ENCODE data around the gene GAB2.
"Not testable (repeated sequence)": the region's sequence is repeated elsewhere in the genome, so short reads cannot be mapped to it uniquely, and the experiment has no call there.

Gene GAB2

GRCh38 chr11:78227921-78228320 is 189.7 kb downstream of the GAB2 start:
- H3K27ac ChIP-seq, result peak overlapping the region; percentile 69
- peak overlapping the region; percentile 60; the same call in 1 of the 2 replicates for H3K9ac ChIP-seq
- H3K4me1 ChIP-seq, result peaks cover 63% of the 10 kb centered on the region
- peaks cover 53% of the 10 kb centered on the region for H3K36me3 ChIP-seq
- peak overlapping the region; percentile 79 for H3K4me2 ChIP-seq
- no peaks in the 10 kb centered on the region for H3K9me3 ChIP-seq
- H4K20me1 ChIP-seq, result peaks cover 43% of the 10 kb centered on the region; the same call in 1 of the 2 replicates
- no peaks in the 10 kb centered on the region for H3K27me3 ChIP-seq
- no peak for TF ChIP-seq Cebpa-rat (IDR thresholded peaks at IDR 0.05)
- no peak overlapping the region; the same call in 1 of the 2 replicates for H3K4me3 ChIP-seq

GRCh38 chr11:78226684-78227680 is 190.6 kb downstream of the GAB2 start:
- Histone ChIP-seq H3K4me2 (peak overlapping the region; percentile 79), H3K4me1 (peaks cover 63% of the 10 kb centered on the region), H3K9me3 (no peaks in the 10 kb centered on the region), H3K36me3 (peaks cover 59% of the 10 kb centered on the region), H3K9ac (no peak overlapping the region), H4K20me1 (peaks cover 47% of the 10 kb centered on the region; the same call in 1 of the 2 replicates), H3K27me3 (no peaks in the 10 kb centered on the region), H3K4me3 (no peak overlapping the region), H3K27ac (peak overlapping the region; percentile 69; the same call in 1 of the 2 replicates)
- no peak for TF ChIP-seq Cebpa-rat (IDR thresholded peaks at IDR 0.05)

GRCh38 chr11:78224906-78225420 is 192.7 kb downstream of the GAB2 start:
- no peak for TF ChIP-seq Cebpa-rat (IDR thresholded peaks at IDR 0.05)
- Histone ChIP-seq H3K4me1 (peaks cover 53% of the 10 kb centered on the region), H3K27ac (no peak overlapping the region), H3K9ac (no peak overlapping the region), H3K9me3 (no peaks in the 10 kb centered on the region), H3K36me3 (peaks cover 75% of the 10 kb centered on the region), H3K4me2 (no peak overlapping the region), H3K27me3 (no peaks in the 10 kb centered on the region), H4K20me1 (peaks cover 51% of the 10 kb centered on the region), H3K4me3 (no peak overlapping the region)

GRCh38 chr11:78224506-78224905 is 193.1 kb downstream of the GAB2 start:
- Histone ChIP-seq H3K4me3 (no peak overlapping the region), H3K27me3 (no peaks in the 10 kb centered on the region), H4K20me1 (peaks cover 47% of the 10 kb centered on the region), H3K4me1 (peaks cover 48% of the 10 kb centered on the region), H3K9me3 (no peaks in the 10 kb centered on the region), H3K27ac (0 out of 2 replicates have a peak overlapping the region, but pooled peaks have one; percentile 13), H3K9ac (no peak overlapping the region), H3K36me3 (peaks cover 80% of the 10 kb centered on the region), H3K4me2 (peak overlapping the region; percentile 35; the same call in 1 of the 2 replicates)
- TF ChIP-seq Cebpa-rat (IDR thresholded peaks at IDR 0.05), result no peak

GRCh38 chr11:78223320-78223954 is 194.2 kb downstream of the GAB2 start:
- peaks cover 38% of the 10 kb centered on the region for H3K4me1 ChIP-seq
- no peak overlapping the region for H3K4me3 ChIP-seq
- H3K27me3 ChIP-seq, result no peaks in the 10 kb centered on the region
- no peak for TF ChIP-seq Cebpa-rat (IDR thresholded peaks at IDR 0.05)
- H3K4me2 ChIP-seq, result peak overlapping the region; percentile 35
- peaks cover 91% of the 10 kb centered on the region for H3K36me3 ChIP-seq
- H3K9ac ChIP-seq, result no peak overlapping the region
- H4K20me1 ChIP-seq, result peaks cover 37% of the 10 kb centered on the region
- peak overlapping the region; percentile 13; the same call in 1 of the 2 replicates for H3K27ac ChIP-seq
- no peaks in the 10 kb centered on the region for H3K9me3 ChIP-seq

GRCh38 chr11:78222726-78223125 is 194.9 kb downstream of the GAB2 start:
- not testable (repeated sequence) for H3K9me3 ChIP-seq, H3K27ac ChIP-seq, H3K9ac ChIP-seq, H3K27me3 ChIP-seq, H3K4me3 ChIP-seq, H3K4me2 ChIP-seq
- Histone ChIP-seq H3K4me1 (peaks cover 31% of the 10 kb centered on the region), H3K36me3 (peaks cover 98% of the 10 kb centered on the region), H4K20me1 (peaks cover 30% of the 10 kb centered on the region)

GRCh38 chr11:78221396-78222315 is 196.0 kb downstream of the GAB2 start:
- H3K4me1 ChIP-seq, result peaks cover 30% of the 10 kb centered on the region
- H3K9me3 ChIP-seq, result no peaks in the 10 kb centered on the region
- no peak overlapping the region for H3K9ac ChIP-seq
- H3K4me2 ChIP-seq, result no peak overlapping the region
- no peak overlapping the region for H3K27ac ChIP-seq
- H3K36me3 ChIP-seq, result peaks cover 99% of the 10 kb centered on the region
- no peaks in the 10 kb centered on the region for H3K27me3 ChIP-seq
- H4K20me1 ChIP-seq, result peaks cover 29% of the 10 kb centered on the region
- no peak overlapping the region for H3K4me3 ChIP-seq
- TF ChIP-seq Cebpa-rat (IDR thresholded peaks at IDR 0.05), result no peak

GRCh38 chr11:78220218-78221157 is 197.1 kb downstream of the GAB2 start:
- no peak for TF ChIP-seq Cebpa-rat (IDR thresholded peaks at IDR 0.05)
- H3K4me2 ChIP-seq, result no peak overlapping the region
- H3K27me3 ChIP-seq, result no peaks in the 10 kb centered on the region
- H3K4me1 ChIP-seq, result peaks cover 41% of the 10 kb centered on the region
- H3K9ac ChIP-seq, result no peak overlapping the region
- H3K4me3 ChIP-seq, result no peak overlapping the region
- peaks cover 33% of the 10 kb centered on the region for H4K20me1 ChIP-seq
- peaks cover 99% of the 10 kb centered on the region for H3K36me3 ChIP-seq
- H3K9me3 ChIP-seq, result no peaks in the 10 kb centered on the region
- H3K27ac ChIP-seq, result no peak overlapping the region

Measured in BLaER1 (cell line).